ENCODE data around the gene IPO4. TPM values are rescaled to one million over a fixed set of nuclear protein-coding genes. Genes with fewer than 3 reads are reported as not detected.
A peak's percentile ranks its signal among the peaks of the same experiment; 100 is the strongest.

The IPO4 gene
- total and polyA plus RNA-seq, 10 of the 15 experiments (the other 5 are each of a cell fraction or from before 2014, with no cell fraction given), result 7.8 to 139 (median 37.6) TPM

DNA sequence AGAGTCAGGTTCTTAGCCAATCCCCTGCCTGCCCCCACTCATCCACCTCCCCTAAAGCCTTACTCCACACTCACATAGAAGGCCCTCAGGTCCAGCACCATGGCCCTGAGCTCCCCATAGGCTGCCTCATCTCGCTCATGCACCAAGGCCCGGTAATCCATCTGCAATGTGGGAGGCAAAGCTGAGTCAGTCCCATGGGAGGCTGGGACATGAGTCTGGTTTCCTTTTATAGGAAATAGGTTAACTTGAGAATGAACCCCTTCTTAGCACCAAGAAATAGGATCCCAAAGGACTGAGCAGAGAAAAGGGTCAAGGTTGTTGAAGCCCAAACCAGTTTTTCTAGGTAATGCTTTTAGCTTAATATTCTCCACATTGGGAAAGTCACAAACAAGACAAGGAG lies 45.1 kb downstream of the IPO4 start:
- H3K9ac ChIP-seq (ENCODE audit: control insufficient read depth, insufficient read depth, low read length), result no peak overlapping the region

GRCh38 chr14:24141097-24141880 lies 47.3 kb downstream of the IPO4 start, which contains the start of gene EMC9:
Gene EMC9 (minus strand): TSS chr14:24141591. CDS start chr14:24141304, 287 bp downstream.
- CTCF ChIA-PET, result interaction anchor here (0.7 to 1.7 kb wide), 7 partner anchors 20 to 582 kb away, joined by 4 to 13 read pairs (median 6); partner anchors contain the start of genes DCAF11, IRF9, NRL and TINF2
- POLR2A ChIA-PET, result interaction anchor here (0.7 to 11.6 kb wide), 11 partner anchors 9 to 130 kb away, joined by 3 to 276 read pairs (median 3); partner anchors contain the start of genes DCAF11, IRF9, NRL and PCK2
- Histone ChIP-seq H3K27me3 (replicated peaks in 1 of 2; ENCODE audit: control insufficient read depth in 2 of 2, insufficient read depth in 2 of 2, low read length in 1 of 2) (no peaks in the 10 kb centered on the region), H3K79me2 (ENCODE audit: control insufficient read depth, insufficient read depth, low read length) (peaks cover 79% of the 10 kb centered on the region), H3K9me3 (replicated peaks; ENCODE audit: control insufficient read depth, insufficient read depth, low read length) (no peaks in the 10 kb centered on the region), H4K20me1 (ENCODE audit: control insufficient read depth, insufficient read depth) (no peaks in the 10 kb centered on the region), H2AFZ (ENCODE audit: control insufficient read depth, low read depth, low read length) (peak within 1 kb of the TSS; percentile 62), H3K9ac (ENCODE audit: control insufficient read depth, insufficient read depth, low read length) (peak within 1 kb of the TSS; percentile 94), H3K4me1 (ENCODE audit: control insufficient read depth, insufficient read depth, low read length) (peaks cover 40% of the 10 kb centered on the region), H3K27ac (ENCODE audit: control insufficient read depth, insufficient read depth) (peak within 1 kb of the TSS; percentile 93), H3K36me3 (ENCODE audit: control insufficient read depth in 2 of 2, insufficient read depth in 2 of 2, low read length in 1 of 2) (peaks cover 12 to 33% of the 10 kb centered on the region in 2 experiments), H3K4me2 (ENCODE audit: control insufficient read depth, insufficient read depth) (peak within 1 kb of the TSS; percentile 96), H3K4me3 (peak within 1 kb of the TSS; percentile 94)
- under 1% methylated on average over 63 of the region's 65 CpGs for WGBS (ENCODE audit: insufficient coverage, insufficient replicate concordance, low lambda C conversion rate, missing lambda C conversion rate)
- DNase-seq (ENCODE audit: low read depth, low spot score) (peak; percentile 97), FAIRE-seq (peak; percentile 35), ATAC-seq (peak; percentile 92)
- in situ Hi-C loops (cut with MboI) (no loop called here), intact Hi-C loops (cut with micrococcal nuclease; ENCODE audit: unreplicated experiment) (loop anchor here (1.0 kb wide), 1 partner anchor 27 kb away; the partner anchor contains the start of genes DCAF11 and NRL)
- no TSS peak for BruUV-seq (replicated peaks)
- RAD21 ChIA-PET (ENCODE audit: unreplicated experiment), result interaction anchor here (0.6 to 6.8 kb wide), 8 partner anchors 19 to 764 kb away, joined by 3 to 69 read pairs (median 6); partner anchors contain the start of genes DCAF11, IRF9, MDP1 and NRL
- SMC1A ChIA-PET (ENCODE audit: uncharacterized antibody, unreplicated experiment), result interaction anchor here (0.6 to 2.2 kb wide), 7 partner anchors 19 to 56 kb away, joined by 3 to 8 read pairs (median 3); partner anchors contain the start of gene IRF9
- TF ChIP-seq ATF7 (IDR thresholded peaks at IDR 0.05; ENCODE audit: low read depth) (no peak), STAT3 (IDR thresholded peaks at IDR 0.05; ENCODE audit: low read depth, low read length) (no peak), TAF1 (IDR thresholded peaks at IDR 0.05; ENCODE audit: borderline replicate concordance, low read depth, low read length) (peak; percentile 88), POLR2A (IDR thresholded peaks at IDR 0.05; ENCODE audit: low read depth, low read length) (peak; percentile 94), PKNOX1 (IDR thresholded peaks at IDR 0.05) (peak; percentile 93), ZSCAN29 (IDR thresholded peaks at IDR 0.05) (no peak), RAD51 (IDR thresholded peaks at IDR 0.05) (peak; percentile 78), RUNX3 (IDR thresholded peaks at IDR 0.05; ENCODE audit: low read length) (peak; percentile 63), WRNIP1 (IDR thresholded peaks at IDR 0.05; ENCODE audit: borderline replicate concordance, low read depth, low read length) (no peak)
- TF ChIP-seq, protein P1, sequence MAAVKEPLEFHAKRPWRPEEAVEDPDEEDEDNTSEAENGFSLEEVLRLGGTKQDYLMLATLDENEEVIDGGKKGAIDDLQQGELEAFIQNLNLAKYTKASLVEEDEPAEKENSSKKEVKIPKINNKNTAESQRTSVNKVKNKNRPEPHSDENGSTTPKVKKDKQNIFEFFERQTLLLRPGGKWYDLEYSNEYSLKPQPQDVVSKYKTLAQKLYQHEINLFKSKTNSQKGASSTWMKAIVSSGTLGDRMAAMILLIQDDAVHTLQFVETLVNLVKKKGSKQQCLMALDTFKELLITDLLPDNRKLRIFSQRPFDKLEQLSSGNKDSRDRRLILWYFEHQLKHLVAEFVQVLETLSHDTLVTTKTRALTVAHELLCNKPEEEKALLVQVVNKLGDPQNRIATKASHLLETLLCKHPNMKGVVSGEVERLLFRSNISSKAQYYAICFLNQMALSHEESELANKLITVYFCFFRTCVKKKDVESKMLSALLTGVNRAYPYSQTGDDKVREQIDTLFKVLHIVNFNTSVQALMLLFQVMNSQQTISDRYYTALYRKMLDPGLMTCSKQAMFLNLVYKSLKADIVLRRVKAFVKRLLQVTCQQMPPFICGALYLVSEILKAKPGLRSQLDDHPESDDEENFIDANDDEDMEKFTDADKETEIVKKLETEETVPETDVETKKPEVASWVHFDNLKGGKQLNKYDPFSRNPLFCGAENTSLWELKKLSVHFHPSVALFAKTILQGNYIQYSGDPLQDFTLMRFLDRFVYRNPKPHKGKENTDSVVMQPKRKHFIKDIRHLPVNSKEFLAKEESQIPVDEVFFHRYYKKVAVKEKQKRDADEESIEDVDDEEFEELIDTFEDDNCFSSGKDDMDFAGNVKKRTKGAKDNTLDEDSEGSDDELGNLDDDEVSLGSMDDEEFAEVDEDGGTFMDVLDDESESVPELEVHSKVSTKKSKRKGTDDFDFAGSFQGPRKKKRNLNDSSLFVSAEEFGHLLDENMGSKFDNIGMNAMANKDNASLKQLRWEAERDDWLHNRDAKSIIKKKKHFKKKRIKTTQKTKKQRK (IDR thresholded peaks at IDR 0.05; ENCODE audit: low read depth, low read length), result peak; percentile 67

More for the DNA sequence above, 45.1 kb downstream of the IPO4 start:
- FAIRE-seq (no peak), ATAC-seq (no peak), DNase-seq (ENCODE audit: low read depth, low spot score) (no peak)
- Histone ChIP-seq H3K9me3 (replicated peaks; ENCODE audit: control insufficient read depth, insufficient read depth, low read length) (no peaks in the 10 kb centered on the region), H3K4me2 (ENCODE audit: control insufficient read depth, insufficient read depth) (peak overlapping the region; percentile 77), H3K4me3 (no peak overlapping the region), H3K27ac (ENCODE audit: control insufficient read depth, insufficient read depth) (no peak overlapping the region; the same call in 1 of the 2 replicates), H3K4me1 (ENCODE audit: control insufficient read depth, insufficient read depth, low read length) (peaks cover 24% of the 10 kb centered on the region), H4K20me1 (ENCODE audit: control insufficient read depth, insufficient read depth) (no peaks in the 10 kb centered on the region), H3K36me3 (ENCODE audit: control insufficient read depth in 2 of 2, insufficient read depth in 2 of 2, low read length in 1 of 2) (peaks cover 5 to 28% of the 10 kb centered on the region in 2 experiments), H3K27me3 (replicated peaks in 1 of 2; ENCODE audit: control insufficient read depth in 2 of 2, insufficient read depth in 2 of 2, low read length in 1 of 2) (no peaks in the 10 kb centered on the region), H2AFZ (ENCODE audit: control insufficient read depth, low read depth, low read length) (no peak overlapping the region), H3K79me2 (ENCODE audit: control insufficient read depth, insufficient read depth, low read length) (peaks cover 70% of the 10 kb centered on the region)
- 50% methylated on average over 2 of the region's 2 CpGs for WGBS (ENCODE audit: insufficient coverage, insufficient replicate concordance, low lambda C conversion rate, missing lambda C conversion rate)
- in situ Hi-C loops (cut with MboI), result no loop called here
- ChIA-PET RAD21 (ENCODE audit: unreplicated experiment) (interaction anchor here (0.8 to 0.9 kb wide), 2 partner anchors 29 to 35 kb away, joined by 4 to 5 read pairs; partner anchors contain the start of genes DCAF11 and NRL), CTCF (interaction anchor here (1.0 to 1.4 kb wide), 3 partner anchors 17 to 70 kb away, joined by 3 to 7 read pairs (median 5); partner anchors contain the start of genes CHMP4A and IRF9), SMC1A (ENCODE audit: uncharacterized antibody, unreplicated experiment) (interaction anchor here (0.6 to 1.5 kb wide), 4 partner anchors 18 to 35 kb away, joined by 3 to 6 read pairs (median 4); partner anchors contain the start of gene IRF9), POLR2A (interaction anchor here (1.0 to 2.3 kb wide), 6 partner anchors 8 to 49 kb away, joined by 3 to 10 read pairs (median 5); partner anchors contain the start of genes IRF9, PCK2 and PSME1)
- no peak for TF ChIP-seq ZNF207 (IDR thresholded peaks at IDR 0.05; ENCODE audit: borderline replicate concordance)
- TF ChIP-seq ESRRA (IDR thresholded peaks at IDR 0.05; ENCODE audit: low read length), result no peak
- TF ChIP-seq CHD1 (IDR thresholded peaks at IDR 0.05; ENCODE audit: low read depth, low read length), result no peak
- intact Hi-C loops (cut with micrococcal nuclease; ENCODE audit: unreplicated experiment), result no loop called here
- no TSS peak for BruUV-seq (replicated peaks)

All from GM12878 (cell line).